IPS DF 6.9 (cell line): ENCODE measurements around the gene PPP1CC.

Source experiments
- DNase-seq: peaks from one replicate; pipeline ENCODE4 v3.0.0-alpha.2; 2013; ENCODE audit warnings: low read depth, low spot score
- H3K27ac ChIP-seq: one replicate; pipeline ENCODE4 v1.5.1; 2013; ENCODE audit warnings: low read length, control low read depth
- H3K27me3 ChIP-seq: 2 replicates; pipeline ENCODE4 v1.6.1; 2013; ENCODE audit warnings: mild to moderate bottlenecking, low read length; ENCODE audit not compliant: control insufficient read depth, insufficient read depth
- H3K36me3 ChIP-seq: 2 replicates; pipeline ENCODE4 v1.6.1; 2013; ENCODE audit warnings: low read length; ENCODE audit not compliant: control insufficient read depth, insufficient read depth
- H3K4me1 ChIP-seq: 2 replicates; pipeline ENCODE4 v1.6.1; 2013; ENCODE audit warnings: low read length; ENCODE audit not compliant: control insufficient read depth, insufficient read depth
- H3K4me3 ChIP-seq: 2 replicates; pipeline ENCODE4 v1.5.1; 2013; ENCODE audit warnings: mild to moderate bottlenecking, low read length
- H3K9me3 ChIP-seq: 2 replicates; pipeline ENCODE4 v1.6.1; 2013; ENCODE audit warnings: low read length, inconsistent platforms; ENCODE audit not compliant: control insufficient read depth, insufficient read depth
- WGBS: extraction: QIAGEN DNeasy Blood & Tissue Kit; methylation state at CpG from one replicate; pipeline ENCODE4 v1.1.7; 2013; ENCODE audit warnings: mixed read lengths, missing lambda C conversion rate; ENCODE audit not compliant: insufficient read length, insufficient coverage; 5-methylcytosine and 5-hydroxymethylcytosine counted together

PPP1CC gene

GRCh38 chr12:110677206-110677911 is 65.3 kb downstream of the PPP1CC start:
- DNase-seq: no peak
- H3K27ac ChIP-seq: no peak overlapping the region
- H3K4me1 ChIP-seq: no peaks in the 10 kb centered on the region
- no peaks in the 10 kb centered on the region for H3K36me3 ChIP-seq
- no peaks in the 10 kb centered on the region for H3K9me3 ChIP-seq
- H3K4me3 ChIP-seq: no peak overlapping the region
- WGBS: no CpG with 5 or more reads among the region's 5 CpGs
- H3K27me3 ChIP-seq: no peaks in the 10 kb centered on the region

- no peak for DNase-seq
- no peak overlapping the region for H3K27ac ChIP-seq
- no peaks in the 10 kb centered on the region for H3K36me3 ChIP-seq
- no peaks in the 10 kb centered on the region for H3K27me3 ChIP-seq
- no peaks in the 10 kb centered on the region for H3K9me3 ChIP-seq
- WGBS: no CpG with 5 or more reads among the region's 4 CpGs
- H3K4me3 ChIP-seq: no peak overlapping the region
- H3K4me1 ChIP-seq: no peaks in the 10 kb centered on the region
Observed at GRCh38 chr12:110676171-110676570, 66.5 kb downstream of the PPP1CC start.

- no peak for DNase-seq
- H3K4me3 ChIP-seq: no peak overlapping the region
- WGBS: no CpG with 5 or more reads among the region's 4 CpGs
- no peak overlapping the region for H3K27ac ChIP-seq
- no peaks in the 10 kb centered on the region for H3K27me3 ChIP-seq
- no peaks in the 10 kb centered on the region for H3K36me3 ChIP-seq
- H3K9me3 ChIP-seq: no peaks in the 10 kb centered on the region
- peaks cover 1% of the 10 kb centered on the region; the same call in 1 of the 2 replicates for H3K4me1 ChIP-seq
Observed at GRCh38 chr12:110670161-110670701, 72.5 kb downstream of the PPP1CC start.
